Measurements from ENCODE around the gene REPS1.

DNA sequence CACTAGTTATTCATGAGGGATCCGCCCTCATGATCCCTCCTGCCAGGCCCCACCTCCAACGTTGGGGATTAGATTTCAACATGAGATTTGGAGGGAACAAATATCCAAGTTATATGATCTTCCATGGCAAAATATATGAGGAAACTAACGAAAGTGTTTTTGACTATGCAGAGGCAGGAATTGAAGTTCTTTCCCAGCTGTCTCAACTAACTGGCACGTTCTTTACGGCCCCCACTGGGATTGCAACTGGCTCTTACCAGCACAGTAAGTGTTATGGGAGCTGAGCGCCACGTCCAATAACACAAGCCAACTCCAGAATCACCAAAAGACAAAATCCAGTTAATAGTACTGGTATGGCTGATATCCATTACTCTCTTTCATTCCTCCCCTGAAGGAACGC, 125.6 kb downstream of the REPS1 start:
- TF ChIP-seq POLR2AphosphoS5 (IDR thresholded peaks at IDR 0.05; ENCODE audit: low read depth, low read length) (no peak), POLR2A (IDR thresholded peaks at IDR 0.05; ENCODE audit: low read depth, low read length) (no peak), SPI1 (IDR thresholded peaks at IDR 0.05; ENCODE audit: low read depth, low read length) (no peak)

Data from GM12891 (cell line).